ENCODE measurements around the gene OLIG2.

The OLIG2 gene

DNA sequence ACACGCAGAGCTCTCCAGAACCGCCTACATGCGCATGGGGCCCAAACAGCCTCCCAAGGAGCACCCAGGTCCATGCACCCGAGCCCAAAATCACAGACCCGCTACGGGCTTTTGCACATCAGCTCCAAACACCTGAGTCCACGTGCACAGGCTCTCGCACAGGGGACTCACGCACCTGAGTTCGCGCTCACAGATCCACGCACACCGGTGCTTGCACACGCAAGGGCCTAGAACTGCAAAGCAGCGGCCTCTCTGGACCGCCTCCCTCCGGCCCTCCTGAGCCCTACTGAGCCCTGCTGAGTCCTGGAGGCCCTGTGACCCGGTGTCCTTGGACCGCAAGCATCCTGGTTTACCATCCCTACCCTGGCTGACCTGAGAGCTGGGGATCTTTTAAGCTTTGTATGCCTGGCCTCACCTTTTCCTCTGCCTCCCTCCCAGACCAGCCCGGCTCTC, 8.3 kb downstream of the OLIG2 start:
- DNase-seq = no peak

DNA sequence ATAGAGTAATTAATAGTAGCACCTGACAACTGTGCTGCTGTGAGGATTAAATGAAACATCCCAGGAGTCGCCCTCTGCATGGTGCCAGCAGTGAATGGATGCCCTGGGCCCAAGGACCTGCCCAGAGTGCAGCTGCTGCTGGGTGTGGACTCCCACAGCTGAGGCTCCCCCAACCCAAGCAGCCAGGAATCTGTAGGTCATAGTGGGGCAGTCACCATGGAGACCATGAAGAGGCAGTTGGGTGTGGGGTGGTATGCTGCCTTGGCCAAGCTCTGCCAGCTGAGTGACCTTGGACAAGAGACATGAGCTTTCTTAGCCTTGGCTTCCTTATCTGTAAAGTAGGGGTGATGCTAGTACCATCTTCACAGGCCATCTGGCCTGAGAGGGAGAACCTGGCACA, 9.4 kb downstream of the OLIG2 start:
- no peak for DNase-seq

DNA sequence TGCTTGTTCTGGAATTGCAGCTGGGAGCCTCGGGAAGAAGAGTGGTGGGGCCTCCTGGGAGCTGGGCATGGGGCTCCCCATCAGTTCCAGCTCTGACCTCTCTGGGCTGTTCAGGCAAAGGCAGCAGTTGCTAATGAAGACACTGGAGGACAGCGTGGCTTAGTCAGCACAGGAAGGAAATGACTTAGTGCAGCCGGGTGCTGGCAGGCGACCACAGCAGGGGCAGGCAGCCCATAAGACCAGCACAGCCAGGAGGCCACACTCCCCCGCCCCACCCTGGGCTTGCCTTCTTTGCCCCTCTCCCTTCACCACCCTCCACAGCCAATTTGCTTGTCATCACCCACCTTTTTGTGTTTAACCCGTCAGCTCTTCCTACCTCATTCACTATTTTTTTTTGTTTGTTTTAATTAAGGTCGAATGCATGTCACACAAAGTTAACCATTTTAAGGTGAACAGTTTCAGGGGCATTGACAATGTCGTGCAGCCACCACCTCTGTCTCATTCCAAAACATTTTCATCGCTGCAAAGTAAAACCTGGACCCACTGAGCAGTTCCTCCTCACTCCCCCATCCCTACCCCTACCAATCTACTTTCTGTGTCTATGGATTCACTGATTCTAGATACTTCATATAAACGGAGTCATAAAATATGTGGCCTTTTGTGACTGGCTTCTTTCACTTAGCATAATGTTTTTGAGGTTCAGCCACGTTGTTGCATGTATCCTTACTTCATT, 10.9 kb downstream of the OLIG2 start:
- peak; percentile 79 for DNase-seq

DNA sequence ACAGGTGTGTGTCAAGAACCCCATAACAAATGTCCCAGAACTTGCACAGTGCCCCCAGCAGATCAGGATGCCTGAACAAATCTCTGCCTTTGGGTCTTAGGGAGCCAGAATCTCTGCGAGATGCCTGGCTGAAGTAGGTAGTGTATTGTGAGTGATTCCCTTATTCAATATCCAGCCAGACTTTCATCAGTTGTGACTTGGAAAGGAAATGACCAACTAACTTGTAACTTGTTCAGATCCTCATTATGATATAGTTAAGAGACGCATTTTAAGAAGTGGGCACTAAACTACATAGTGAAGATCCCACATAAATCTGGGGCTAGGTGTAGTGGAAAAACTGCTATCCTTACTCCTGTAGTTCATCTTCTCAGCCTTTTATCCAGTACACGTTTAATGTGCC, 11.8 kb downstream of the OLIG2 start:
- DNase-seq = no peak

DNA sequence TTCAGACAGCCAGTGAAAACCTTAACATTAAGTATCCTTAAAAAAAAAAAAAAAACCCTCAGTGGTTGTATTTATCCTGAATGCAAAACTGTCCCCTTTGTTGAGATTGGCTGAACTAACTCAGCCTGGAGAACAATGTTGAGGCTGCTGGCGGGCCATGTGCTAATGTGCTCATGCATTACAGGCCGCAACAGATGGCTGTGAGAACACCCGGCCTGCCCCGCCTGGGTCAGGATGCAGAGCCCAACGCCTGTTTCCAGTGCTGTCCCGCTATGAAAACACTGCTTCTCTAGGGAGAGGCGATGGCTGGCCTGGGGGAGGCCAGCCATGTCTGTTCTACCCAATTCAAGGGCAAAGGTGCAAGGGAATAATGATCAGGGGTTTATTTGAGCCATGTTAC, 13.8 kb downstream of the OLIG2 start:
- DNase-seq = no peak

DNA sequence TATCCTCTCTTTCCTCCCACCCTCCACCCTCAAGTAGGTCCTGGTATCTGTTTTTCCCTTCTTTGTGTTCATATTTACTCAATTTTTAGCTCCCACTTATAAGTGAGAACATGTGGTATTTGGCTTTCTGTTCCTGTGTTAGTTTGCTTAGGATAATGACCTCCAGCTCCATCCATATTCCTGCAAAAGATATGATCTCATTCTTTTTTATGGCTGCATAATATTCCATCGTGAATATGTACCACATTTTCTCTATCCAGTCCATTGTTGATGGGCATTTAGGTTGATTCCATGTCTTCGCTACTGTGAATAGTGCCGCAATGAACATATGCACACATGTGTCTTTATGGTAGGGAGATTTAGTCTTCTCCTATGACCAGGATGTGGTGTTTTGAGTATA, 14.5 kb downstream of the OLIG2 start:
- no peak for DNase-seq

DNA sequence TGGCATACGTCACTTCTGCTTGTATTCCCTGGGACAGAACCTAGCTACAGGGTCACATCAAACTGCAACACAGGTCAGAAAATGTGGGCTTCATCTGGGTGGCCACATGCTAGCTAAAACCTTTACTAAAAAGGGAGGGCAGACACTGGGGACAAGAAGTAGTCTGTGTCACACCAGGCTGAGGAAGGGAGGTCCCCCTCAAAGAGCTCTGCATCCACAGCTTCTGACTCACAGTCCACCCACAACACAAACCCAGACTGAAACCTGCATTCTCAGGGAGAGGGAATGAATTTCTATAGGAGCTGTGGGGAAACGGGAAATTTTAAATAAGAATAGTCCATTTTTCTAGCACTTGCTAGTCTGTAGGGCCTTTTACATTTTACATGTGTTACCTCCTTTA, 16.2 kb downstream of the OLIG2 start:
- DNase-seq = no peak

DNA sequence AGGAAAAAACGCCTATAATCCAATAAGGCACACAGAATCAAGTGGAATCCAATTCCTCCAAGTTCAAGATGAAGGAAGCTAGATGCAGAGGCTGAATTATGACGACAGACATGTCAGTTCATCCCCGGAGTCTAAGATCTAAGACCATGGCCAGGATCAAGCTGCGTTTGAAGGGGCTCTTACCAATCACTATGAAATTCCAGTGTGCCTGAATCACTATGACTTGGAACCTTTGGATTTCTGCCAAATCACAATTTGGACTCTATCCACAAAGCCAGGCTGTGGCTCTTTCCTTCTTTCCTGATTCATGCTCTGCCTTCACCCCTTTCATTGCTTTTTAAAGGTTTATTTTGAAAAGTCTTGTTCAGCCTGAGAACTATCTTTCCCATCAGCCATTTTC, 17.1 kb downstream of the OLIG2 start:
- DNase-seq = no peak

DNA sequence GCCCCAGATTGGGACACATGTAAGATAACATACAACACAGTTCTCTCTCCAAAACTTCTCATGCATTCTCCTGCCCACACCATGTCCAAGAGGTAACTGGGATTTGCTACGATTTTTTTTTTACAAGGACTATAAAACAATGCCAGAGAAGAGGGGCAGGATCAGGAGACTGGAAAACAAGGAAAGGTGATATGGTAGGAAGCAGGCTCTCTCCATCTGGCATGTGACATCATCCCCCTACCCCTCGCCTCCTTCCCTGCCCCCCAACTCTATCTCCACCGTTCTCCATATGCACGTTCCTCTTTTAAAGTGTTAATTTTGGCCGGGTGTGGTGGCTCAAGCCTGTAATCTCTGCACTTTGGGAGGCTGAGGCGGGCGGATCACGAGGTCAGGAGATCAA, 20.7 kb downstream of the OLIG2 start:
- DNase-seq = no peak

DNA sequence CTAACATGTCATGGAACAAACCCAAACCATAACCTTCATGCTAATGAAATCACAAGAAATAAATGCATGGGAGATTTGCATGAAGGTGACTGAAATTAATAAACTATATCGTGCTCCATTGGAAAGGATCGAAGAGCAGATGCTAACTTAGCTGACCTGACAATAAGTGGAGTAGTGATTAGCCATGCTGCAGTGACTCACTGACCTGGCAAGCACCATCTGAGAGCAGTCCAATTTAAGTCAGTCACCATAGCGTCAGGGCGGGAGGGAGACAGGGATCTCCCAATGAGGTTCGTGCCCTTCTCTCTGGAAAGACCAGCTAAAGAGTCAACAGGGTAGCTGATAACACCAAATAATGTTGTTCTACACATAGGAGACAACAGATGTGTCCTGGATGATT, 21.5 kb downstream of the OLIG2 start:
- DNase-seq = no peak

DNA sequence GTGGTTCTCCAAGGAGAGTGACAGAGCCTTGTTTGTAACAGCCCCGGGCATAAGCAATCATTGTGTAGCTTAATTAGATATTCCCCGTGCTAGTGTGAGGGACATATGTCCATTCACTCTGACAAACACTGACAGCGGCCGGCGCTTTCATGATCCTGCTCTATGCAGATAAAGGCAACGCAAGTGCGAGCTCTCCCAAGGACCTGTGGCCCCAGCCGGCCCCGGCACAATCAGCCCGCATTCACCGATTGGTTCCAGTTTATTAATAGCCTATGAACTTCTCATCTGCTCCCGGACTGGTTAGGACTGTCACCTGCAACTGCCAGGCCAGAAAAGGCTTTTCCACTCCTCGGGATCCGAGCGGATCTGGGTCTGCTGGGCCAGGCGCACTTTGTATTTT, 26.2 kb downstream of the OLIG2 start:
- no peak for DNase-seq

DNA sequence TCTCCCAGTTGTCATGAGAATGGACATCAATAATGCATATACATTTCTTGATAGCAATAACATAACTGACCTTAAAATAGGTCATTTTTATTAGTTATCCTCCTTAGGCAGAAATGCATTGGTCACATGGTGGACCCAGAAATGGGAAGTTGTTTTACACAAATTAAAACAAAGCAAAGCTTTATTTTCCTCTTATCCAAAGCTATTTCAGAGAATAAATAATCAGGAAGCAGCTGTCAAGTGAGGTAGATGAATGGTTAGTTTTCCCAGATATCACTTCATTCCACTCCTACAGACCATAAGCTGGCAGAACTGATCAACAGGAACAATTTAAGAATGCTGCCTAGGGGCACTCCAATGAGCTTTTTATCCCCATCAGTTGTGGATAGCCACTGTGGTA, 28.2 kb downstream of the OLIG2 start:
- no peak for DNase-seq

DNA sequence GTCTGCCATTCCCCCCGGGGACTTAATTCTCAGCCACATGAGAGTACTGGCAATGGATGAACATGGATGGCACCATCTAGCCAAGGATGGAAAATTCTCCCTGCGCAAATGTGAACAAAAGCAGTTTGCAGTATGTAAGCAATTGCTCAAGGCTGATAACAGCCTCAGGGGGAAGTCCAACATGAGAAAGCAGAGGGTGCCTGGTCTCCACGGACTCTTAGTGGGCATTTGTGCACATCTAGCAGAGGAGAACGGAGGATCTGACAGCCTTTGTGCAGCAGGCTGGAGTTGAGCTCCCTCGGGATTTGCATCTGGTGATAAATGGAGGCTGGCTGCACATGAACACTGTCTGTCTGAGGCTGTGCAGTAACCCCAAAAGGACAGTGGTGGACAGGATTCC, 30.3 kb downstream of the OLIG2 start:
- DNase-seq = no peak

DNA sequence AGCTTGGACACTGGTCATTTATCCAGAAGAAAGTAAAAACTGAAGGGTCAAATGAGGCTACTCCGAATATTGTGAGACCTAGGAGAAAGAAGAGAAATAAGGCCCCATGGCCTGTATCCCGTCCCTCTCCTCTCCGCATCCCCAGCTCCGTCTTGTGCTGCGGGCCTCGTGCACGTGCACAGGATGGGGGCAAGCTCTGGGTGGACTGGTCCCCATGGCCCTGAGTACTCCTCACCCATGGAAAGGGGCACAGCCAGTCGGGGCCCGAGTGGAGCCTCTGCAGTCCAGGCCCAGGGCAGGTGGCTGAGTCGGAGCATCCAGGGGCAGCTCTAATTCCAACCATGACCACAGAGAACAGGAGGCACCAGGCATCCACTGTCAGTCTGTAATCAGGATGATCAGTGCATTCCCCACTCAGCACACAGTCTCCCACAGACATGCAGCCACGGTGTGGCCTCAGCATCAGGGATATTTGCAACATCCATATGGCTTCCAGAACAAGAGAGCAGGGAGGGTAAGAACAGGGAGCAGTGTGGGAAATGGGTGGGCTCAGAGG, 31.7 kb downstream of the OLIG2 start:
- DNase-seq = no peak

DNA sequence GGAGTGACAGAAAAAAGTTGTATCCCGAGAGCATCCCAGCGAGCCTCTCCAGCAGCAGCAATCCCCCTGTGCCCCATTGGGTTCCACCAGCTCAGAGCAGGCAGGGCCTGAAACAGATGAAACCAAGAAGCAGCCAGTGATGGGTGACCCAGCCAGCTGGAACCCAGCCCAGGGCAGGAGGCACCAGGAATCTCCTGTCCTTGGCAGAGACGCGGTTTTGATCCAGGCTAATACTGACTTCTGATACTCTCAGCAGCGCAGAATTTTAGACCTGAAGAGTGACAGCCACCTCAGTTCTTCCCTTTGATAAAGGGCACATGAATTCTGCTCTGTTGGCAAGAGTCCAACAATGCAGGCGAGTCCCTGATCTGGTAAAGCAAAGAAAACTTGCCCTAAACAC, 32.8 kb downstream of the OLIG2 start:
- DNase-seq = no peak

DNA sequence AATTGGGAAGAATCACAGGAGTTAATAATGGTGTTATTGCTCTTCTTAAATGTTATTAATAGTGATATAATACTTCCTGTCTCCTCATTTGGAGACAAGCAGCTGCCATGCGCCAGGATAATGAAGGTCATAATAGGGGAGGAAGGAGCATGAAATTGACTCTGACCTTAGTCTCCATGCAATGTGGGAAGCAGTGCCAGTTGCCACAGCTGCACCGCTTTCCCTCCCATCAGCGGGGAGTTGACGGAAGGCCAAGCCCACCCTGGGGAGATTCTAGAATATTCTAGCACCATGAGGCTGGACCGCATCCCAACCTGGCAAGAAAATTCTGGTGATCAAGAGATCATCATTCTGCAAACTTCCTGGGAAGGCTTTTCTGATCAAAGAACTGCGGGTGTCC, 33.2 kb downstream of the OLIG2 start:
- no peak for DNase-seq

DNA sequence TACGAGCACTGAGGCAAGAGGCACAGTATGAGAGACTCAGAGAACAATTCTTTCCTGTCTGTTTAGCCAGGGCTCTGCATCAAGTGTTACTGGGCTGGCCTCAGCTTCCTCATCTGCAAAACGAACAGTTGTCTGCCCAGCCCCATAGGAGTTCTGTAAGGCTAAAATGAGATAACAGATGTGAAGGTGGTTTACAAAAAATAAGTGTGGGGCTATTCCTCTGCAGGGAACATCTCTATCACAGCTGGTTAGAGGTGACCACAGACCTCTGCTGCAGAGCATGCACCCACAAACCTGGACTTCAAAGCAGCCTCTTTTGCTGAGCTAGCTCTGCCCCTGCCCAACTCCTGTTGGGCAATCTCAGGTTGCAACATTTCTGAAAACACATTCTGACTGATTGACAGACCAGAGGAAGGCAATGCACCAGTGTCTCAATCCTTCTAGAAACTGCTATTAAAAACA, 33.7 kb downstream of the OLIG2 start:
- no peak for DNase-seq

DNA sequence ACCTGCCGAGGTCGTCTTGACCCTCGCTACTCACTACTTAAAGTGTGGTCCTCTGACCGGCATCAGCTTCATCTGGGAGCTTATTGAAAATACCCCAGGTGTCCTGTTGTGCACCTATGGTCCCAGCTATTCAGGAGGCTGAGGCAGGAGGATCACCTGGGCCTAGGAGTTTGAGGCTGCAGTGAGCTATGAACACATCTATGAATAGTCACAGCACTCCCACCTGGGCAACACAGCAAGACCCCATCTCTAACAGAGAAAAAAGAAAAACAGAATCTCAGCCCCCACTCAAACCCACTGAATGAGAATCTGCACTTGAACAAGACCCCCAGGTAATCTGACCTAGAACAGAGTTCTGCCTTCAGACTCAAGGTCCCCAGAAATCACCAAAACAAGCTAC, 35.5 kb downstream of the OLIG2 start:
- no peak for DNase-seq

DNA sequence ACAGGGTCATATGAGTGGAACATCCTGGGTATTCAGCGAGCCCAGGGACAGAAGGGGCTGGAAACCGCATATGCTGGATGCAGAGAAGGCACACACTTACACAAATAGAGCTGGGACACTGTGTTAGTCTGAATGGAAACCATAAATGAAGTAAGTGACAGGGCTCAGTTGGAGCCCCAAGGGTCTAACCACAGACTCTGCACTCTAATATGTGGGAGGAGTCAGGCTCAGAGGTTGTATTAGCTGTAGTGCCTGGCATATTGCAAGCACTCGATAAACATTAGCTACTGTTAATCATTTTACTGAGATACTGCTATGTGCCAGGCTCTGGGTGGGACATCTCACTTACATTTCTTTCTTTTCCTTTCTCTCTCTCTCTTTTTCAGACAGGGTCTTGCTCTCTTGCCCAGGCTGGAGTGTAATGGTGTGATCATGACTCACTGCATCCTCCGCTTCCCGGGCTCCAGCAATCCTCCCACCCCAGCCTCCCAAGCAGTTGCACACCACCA, 37.7 kb downstream of the OLIG2 start:
- DNase-seq = no peak

DNA sequence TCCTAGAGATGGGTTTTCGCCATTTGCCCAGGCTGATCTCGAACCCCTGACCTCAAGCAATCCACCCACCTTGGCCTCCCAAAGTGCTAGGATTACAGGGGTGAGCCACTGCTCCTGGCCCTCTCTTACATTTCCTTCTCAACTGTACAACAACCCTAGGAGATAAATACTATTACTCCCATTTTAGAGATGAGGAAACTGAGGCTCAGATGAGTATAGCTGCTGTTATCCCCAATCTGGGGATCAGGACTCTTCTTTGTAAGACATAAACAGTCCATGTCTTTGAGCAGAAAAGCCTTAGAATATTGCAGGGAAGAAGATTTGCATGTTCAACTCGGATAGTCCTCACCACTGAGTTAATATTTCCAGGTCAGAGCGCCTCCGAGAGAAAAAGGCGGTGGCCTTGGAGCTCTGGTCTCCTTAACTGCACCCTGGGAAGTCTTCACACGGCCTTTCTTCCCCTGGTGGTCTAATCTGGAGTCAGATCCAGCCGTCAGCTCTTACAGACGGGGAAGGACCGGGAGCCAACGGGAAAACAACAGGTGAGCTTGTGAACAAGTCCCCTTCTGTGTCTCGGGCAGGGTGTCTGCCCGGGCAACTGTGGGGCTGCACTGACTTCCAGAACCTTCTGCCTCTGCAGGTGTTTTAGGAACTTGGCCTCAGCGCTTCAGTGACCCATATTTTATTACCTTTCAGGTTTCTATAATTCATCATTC, 38.3 kb downstream of the OLIG2 start:
- DNase-seq = no peak

DNA sequence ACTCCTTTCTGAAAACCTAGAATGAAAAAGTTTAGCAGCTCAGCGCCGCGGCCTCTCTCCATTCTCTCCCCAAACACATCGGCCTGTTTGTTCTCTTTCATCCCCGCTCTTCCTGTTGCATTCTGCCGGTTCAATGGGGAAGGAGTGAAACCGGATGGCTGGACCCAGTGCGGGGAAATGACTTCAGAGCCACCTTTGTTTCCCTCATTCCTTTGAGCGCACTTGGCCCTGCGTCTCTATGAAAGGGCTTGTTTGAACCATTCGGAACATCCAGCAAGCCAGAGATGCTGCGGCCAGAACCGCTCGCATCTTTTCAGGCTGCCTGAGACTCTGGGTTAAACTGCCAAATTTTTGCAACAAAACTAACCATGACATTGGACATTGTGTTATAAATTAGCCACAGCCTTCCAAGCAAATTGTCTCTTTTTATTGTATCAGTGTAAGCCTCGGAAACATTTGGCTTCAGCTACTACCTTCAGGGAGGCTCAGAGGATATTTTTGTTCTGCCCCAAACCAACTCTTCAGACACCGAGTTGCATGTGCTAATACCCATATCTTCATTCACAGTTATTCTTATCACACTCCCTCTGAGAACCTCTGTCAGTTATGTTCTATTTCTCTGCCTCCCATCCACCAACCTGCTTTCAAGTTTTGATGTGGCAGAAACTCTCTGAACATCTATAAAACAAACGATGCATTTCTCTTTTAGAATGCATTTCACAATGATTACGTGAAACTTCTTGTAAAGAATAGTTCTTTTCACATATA, 39.1 kb downstream of the OLIG2 start:
- no peak for DNase-seq

DNA sequence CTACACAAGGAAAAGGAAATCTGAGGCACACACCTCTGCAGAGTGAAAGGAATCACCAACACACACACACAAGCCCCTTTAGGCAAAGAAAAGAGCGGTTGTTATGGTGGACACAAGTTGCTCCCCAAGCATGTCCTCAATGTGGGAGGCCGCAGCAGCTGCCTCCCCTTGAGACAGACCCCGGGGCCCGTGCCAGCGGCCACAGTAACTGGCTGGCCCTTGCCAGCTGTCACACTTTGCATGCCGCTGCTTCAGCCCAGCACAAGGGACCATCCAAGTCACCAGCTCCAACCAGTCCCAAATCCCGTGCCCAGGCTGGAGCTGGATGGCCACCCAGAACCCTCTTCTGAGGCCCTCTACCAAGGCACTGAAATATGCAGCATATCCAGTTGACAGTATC, 41.3 kb downstream of the OLIG2 start:
- no peak for DNase-seq

DNA sequence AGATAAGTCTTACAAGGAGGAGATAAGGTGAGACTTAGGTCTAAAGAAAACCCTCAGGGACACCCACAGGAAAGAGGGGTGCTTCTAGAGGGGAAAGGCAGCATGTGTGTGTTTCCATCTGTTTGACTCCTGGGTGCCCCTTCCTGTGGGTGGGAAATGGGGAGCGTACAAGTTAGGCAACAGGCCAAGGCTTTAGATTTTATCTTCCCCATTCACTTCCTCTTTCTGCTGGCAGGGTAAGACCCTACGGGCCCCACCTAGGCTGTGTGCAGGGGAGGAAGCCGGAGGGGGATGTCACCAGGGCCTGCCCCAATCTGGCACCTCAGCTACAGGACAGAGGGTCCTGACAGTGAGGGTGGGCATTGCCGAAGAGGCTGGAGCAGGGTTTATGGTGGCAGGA, 41.7 kb downstream of the OLIG2 start:
- no peak for DNase-seq

Measured in islet precursor cell (in vitro differentiated cells).